GM12878 (cell line): ENCODE measurements around the gene VSTM4.

Source experiments
- CEBPZ ChIP-seq: fragments of 150-350 bp; IDR thresholded peaks from 2 replicates; pipeline ENCODE4 v1.6.1; 2016; ENCODE audit warnings: low read depth, low read length
- REST ChIP-seq: IDR thresholded peaks from 2 replicates; pipeline ENCODE4 v1.6.1; 2012; ENCODE audit warnings: mild to moderate bottlenecking, low read depth, low read length
- YY1 ChIP-seq: IDR thresholded peaks from 2 replicates; pipeline ENCODE4 v1.6.1; 2011; ENCODE audit warnings: low read depth, mild to moderate bottlenecking, low read length
- ZBED1 ChIP-seq: IDR thresholded peaks from 2 replicates; pipeline ENCODE4 v1.6.1; 2016; ENCODE audit warnings: borderline replicate concordance
- ZNF592 ChIP-seq: fragments of 450-650 bp; IDR thresholded peaks from 2 replicates; pipeline ENCODE4 v1.6.1; 2017; ENCODE audit warnings: mild to moderate bottlenecking, moderate library complexity
- ZSCAN29 ChIP-seq: fragments of 450-650 bp; IDR thresholded peaks from 2 replicates; pipeline ENCODE4 v1.6.1; 2017; ENCODE audit warnings: mild to moderate bottlenecking, moderate library complexity

GRCh38 chr10:49138361-49138891 is 23.1 kb upstream of the VSTM4 start:
- TF ChIP-seq ZNF592, result no peak
- TF ChIP-seq CEBPZ, result no peak
- no peak for TF ChIP-seq ZBED1
- TF ChIP-seq REST, result no peak
- TF ChIP-seq ZSCAN29, result no peak
- TF ChIP-seq YY1, result no peak
